HG02884 (cell line): Measurements from ENCODE around the gene PDLIM1.

Source experiments
- ATAC-seq: cut with Tn5 transposase; IDR thresholded peaks from one replicate; pipeline ENCODE4 v1.9.1; 2021; ENCODE audit warnings: mild to moderate bottlenecking, moderate library complexity; ENCODE audit not compliant: unreplicated experiment

PDLIM1 gene, protein sequence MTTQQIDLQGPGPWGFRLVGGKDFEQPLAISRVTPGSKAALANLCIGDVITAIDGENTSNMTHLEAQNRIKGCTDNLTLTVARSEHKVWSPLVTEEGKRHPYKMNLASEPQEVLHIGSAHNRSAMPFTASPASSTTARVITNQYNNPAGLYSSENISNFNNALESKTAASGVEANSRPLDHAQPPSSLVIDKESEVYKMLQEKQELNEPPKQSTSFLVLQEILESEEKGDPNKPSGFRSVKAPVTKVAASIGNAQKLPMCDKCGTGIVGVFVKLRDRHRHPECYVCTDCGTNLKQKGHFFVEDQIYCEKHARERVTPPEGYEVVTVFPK

GRCh38 chr10:95290461-95291364 is at the start of gene PDLIM1:
TSS of gene PDLIM1 (minus strand) at chr10:95291003. CDS start at chr10:95290915, 88 bp downstream.
- peak; percentile 30 for ATAC-seq

GRCh38 chr10:95339863-95340262 is 49.1 kb upstream of the PDLIM1 start:
- ATAC-seq, result no peak

- ATAC-seq, result no peak
Measured at GRCh38 chr10:95337423-95338160, 46.8 kb upstream of the PDLIM1 start.

DNA sequence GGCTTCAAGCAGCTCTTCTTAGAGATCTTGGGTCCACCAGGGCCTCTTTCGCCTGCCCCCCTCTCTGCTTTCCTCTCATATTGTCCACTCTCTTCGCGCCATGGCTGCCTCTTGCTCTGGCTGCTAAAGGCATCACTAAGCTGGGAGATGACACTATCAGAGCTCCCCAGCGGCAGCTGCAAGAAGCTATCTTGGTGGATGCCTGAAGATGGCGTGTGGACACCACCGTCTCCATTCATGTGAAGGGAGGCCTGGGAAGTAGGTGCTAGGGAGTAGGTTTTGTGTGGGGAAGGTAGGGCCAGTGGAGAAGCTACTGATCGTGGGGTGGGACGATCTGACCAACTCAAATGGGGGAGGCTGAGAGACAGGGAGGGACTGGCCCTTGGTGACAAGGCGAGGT is 45.9 kb upstream of the PDLIM1 start:
- ATAC-seq, result no peak

GRCh38 chr10:95335933-95336699 is 45.3 kb upstream of the PDLIM1 start:
- no peak for ATAC-seq

DNA sequence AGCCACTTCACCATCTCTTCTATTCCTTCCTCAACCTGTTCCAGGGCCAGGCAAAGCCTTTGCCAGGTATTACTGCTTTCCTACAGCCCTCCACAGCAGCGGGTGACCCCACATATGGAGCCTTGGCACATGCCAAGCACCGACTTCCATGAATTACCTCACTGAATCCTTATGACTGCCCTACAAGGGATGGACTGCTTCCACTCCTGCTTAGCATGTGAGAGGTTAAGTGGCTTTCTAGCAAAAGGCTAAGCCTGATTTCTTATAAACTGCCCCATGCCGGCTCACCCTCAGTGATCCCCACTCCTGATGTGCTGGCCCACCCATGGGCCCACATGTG is 44.0 kb upstream of the PDLIM1 start:
- ATAC-seq, result no peak

DNA sequence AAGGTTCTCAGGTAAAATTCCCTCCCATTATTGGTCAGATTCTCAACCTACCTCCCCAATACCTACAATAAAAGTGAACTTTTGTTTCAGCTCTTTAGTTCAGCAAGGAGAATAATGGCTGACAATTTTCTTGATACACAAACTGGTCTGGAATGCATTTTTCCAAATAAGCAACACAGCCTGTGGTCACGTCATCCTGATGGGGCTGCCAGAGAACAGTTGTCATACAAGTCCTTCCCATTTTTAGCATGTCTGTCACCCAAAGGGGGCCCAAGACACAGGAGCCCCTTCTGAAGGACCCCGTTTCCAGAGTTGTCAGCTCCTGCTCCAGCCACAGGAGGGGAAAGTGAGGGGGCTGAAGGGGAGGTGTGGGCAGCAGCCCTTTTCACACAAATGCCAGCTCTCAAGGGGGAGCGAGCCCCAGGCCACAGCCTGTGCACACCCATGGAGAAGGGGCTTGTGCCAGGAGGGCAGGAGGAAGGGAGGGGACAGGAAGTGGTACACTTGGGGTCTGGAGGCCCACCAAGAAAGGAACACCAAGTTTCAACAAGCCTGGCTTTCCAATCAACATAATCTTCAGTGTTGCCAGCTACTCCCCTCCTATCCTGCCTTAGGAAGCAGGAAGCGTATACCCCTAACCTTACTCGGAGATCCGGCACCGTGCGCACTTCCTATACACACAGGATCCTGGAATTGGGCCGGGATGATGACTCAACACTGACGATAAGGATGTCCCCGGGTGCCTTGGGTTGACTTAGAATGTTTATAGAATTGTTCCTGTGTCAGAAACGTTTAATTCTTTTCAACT is 43.4 kb upstream of the PDLIM1 start:
- no peak for ATAC-seq

DNA sequence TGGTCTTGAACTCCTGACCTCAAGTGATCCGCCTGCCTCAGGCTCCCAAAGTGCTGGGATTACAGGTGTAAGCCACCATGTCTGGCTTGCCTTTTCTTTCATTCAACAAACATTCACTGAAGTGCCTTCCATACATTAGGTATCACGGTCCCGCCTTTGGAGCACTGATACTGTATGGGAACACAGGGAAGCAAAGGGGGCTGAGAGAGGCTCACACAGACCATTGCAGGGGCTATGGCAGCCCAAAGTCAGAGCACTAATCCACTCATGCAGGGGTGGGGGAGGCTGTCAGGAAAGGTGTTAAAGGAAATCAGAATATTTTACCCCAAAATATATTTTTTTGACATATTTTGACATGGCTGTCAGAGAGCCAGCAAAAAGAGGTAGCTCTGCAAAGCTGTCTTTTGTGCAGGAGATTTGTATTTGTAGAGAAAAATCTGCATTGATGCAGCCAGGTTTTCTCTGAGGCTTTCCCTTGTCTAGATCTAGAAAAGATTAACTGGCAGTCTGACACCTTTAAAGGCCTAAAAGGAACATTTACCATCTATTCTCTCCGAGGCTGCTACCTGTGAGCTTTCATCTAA is 42.0 kb upstream of the PDLIM1 start:
- no peak for ATAC-seq

- no peak for ATAC-seq
Measured at GRCh38 chr10:95331596-95332130, 40.9 kb upstream of the PDLIM1 start.

- ATAC-seq, result no peak
Measured at GRCh38 chr10:95330966-95331453, 40.2 kb upstream of the PDLIM1 start.

DNA sequence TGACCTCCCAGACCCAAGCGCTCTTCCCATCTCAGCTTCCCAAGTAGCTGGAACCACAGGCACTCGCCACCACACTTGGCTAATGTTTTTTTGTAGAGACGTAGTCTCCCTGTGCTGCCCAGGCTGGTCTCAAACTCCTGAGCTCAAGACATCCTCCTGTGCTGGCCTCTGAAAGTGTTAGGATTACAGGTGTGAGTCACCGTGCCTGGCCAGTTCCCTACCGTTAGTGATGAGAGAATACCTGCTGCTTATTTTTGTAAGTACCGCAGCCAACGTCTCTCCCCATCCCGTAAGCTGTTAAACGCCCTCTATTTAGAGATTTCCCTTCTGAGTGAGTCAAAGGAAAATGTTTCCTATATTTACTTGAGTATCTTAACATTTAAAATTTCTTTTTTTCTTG is 38.5 kb upstream of the PDLIM1 start:
- ATAC-seq, result no peak

GRCh38 chr10:95328013-95328412 is 37.2 kb upstream of the PDLIM1 start:
- no peak for ATAC-seq

DNA sequence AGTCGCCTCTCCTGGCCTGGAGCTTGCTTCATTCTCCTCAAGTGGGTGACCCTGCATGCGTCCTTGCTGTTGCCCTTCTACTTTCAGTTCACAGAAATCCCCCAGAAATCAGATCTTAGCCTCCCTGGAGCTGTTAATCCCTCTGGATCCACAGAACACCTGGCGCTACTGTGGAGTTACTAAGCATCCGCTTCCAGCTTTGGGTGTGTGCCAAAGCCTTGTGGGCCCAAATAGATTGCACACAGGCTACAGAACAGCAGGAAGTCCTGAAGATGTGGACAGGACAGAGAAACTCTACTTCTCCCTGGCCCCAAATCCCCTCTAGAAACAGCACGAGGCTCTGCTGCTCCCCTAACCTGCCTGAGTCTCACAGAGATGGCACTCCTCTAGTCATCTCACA is 36.6 kb upstream of the PDLIM1 start:
- ATAC-seq, result no peak

DNA sequence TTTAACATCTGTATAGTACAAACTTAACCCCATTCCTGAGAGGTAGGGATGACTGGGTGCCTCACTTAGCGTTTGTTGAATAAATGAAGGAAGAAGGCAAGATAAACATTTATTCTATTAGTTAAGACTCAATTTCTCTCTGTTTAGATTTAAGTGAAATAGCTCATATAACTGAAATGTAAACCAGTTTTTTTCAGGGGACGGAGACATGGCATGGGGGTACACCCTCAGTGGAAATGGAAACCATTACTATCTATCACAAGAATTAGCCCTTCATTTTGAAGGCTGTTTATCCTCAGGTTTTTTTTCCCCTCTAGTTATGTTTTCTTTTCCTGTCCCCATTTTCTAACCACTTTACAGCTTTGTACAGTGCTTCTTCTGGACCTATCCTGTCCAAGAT is 35.6 kb upstream of the PDLIM1 start:
- ATAC-seq, result no peak

- no peak for ATAC-seq
Measured at GRCh38 chr10:95325863-95326262, 35.1 kb upstream of the PDLIM1 start.

DNA sequence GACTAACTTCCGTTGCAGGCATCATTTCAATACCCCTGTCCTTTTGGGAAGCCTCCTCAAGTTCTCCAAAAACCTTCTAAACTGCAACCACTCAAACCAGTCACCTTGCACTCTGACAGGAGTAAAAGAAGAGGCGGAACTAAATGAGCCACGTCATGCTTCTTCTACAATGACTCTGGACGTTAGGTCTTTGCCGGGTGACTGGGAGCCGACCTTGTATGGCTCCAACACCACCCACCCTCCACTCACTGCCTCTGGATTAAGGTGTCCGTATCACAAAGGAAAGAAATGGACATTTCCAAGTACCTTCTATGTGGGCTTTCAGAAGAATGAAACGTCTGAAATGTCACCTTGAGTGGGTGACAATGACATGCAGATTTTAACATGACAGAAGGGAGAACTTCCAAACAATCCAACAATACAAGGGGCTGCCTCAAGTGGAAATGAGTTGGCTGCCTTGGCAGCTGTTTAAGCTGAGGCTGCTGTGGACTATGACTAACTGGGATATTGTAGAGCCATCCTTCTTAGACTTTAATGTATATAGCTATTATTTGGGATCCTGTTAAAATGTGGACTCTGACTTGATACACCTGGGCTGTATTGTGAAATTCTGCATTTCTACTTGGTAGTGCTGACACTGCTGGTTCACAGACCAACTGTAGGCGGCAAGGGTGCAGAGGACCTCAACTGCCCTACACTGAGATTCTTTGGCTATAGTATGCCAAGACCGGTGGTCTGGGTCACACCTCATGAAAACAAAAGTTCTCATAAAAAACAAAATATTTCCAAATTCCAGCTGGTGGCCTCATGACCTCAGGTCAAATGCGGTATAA is 33.8 kb upstream of the PDLIM1 start:
- no peak for ATAC-seq

DNA sequence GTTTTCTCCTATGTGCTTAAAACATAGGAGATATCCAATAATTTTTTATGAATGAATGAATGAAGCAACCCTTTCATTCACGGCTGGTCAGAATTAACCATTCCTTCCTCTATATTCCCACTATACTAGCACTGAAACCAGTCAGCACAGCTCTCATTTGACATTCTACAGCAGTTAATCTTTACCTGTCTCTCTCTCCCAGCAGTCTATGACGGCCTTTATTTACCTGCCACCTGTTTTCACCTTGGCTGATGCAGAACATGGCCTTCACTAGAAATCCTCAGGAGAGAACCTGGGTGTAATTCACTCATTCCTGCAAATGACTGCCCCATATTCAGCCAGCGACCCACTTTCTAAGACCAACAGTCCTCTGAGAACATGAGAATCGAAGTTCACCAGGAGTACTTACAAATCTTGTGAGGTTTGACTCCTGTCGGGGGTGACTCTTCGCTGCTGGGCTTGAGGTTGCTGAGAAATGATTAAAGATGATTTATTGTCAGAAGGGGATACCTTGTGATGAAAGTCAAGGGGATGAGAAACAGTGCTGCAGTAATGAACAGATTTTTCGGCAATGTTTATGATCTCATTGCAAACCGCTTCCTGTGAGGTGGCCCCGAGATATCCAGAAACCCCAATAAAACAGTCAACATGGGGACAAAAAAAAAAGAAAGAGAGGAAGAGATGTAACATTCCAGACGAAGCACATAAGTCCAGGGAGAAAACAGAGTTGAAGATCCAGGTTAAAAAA is 30.9 kb upstream of the PDLIM1 start:
- ATAC-seq, result no peak

DNA sequence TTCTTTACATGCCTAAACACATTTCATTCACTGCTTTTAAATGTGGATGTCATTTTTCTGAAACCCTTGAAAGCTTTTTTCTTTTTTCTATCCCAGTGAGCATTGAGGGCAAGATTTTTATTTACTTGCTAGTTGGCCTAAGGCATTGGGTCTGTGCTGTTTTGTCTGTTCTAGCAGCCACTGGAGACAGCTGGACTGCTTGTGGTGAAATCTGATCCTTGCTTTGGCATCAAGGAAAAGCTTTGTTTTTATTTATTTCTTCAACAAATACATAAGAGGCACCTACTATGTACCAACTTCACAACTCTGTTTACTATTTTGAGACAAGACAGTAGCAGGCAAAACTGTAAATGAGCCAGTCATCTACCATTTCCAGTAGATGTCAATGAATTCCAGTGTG is 28.4 kb upstream of the PDLIM1 start:
- no peak for ATAC-seq
